HepG2 (cell line): ENCODE measurements around the gene UBE2O. TPM values are rescaled to one million over a fixed set of nuclear protein-coding genes. Genes with fewer than 3 reads are reported as not detected.
A peak's percentile ranks its signal among the peaks of the same experiment; 100 is the strongest.

Experiments used
- BORCS8-MEF2B ChIP-seq: sonication (generic); formaldehyde crosslinking; IDR thresholded peaks from 2 replicates; pipeline ENCODE4 v1.8.0; 2022; ENCODE audit warnings: mild to moderate bottlenecking, missing genetic modification reagents
- ELK4 ChIP-seq: sonication (generic); formaldehyde crosslinking; IDR thresholded peaks from 2 replicates; pipeline ENCODE4 v1.9.0; 2021; ENCODE audit warnings: missing genetic modification reagents, borderline replicate concordance
- HDAC6 ChIP-seq: fragments of 200-600 bp; sonication (generic); IDR thresholded peaks from 2 replicates; pipeline ENCODE4 v1.7.0; 2017; ENCODE audit warnings: mild to moderate bottlenecking, antibody characterized with exemption, low read length, low read depth
- HNF4G ChIP-seq, 2 experiments: sonication (generic) in 1 of 2; formaldehyde crosslinking in 1 of 2; IDR thresholded peaks; 2 replicates each; pipeline versions ENCODE4 v1.4.0 to v1.6.1; 2011 to 2020; ENCODE audit warnings: borderline replicate concordance in 2 of 2, low read depth in 2 of 2, mild to moderate bottlenecking in 2 of 2, low read length in 1 of 2, missing genetic modification reagents in 1 of 2, moderate library complexity in 1 of 2
- KDM5B ChIP-seq: sonication (generic); formaldehyde crosslinking; IDR thresholded peaks from 2 replicates; pipeline ENCODE4 v1.4.0; 2020; ENCODE audit warnings: missing genetic modification reagents, mild to moderate bottlenecking, borderline replicate concordance
- MXD4 ChIP-seq: IDR thresholded peaks from 2 replicates; pipeline ENCODE4 v1.6.1; 2016; ENCODE audit warnings: mild to moderate bottlenecking, missing biosample characterization, missing genetic modification reagents
- NFKB2 ChIP-seq: sonication (generic); formaldehyde crosslinking; IDR thresholded peaks from 2 replicates; pipeline ENCODE4 v1.4.0; 2020; ENCODE audit warnings: missing genetic modification reagents, borderline replicate concordance
- PBX3 ChIP-seq: sonication (generic); formaldehyde crosslinking; IDR thresholded peaks from 2 replicates; pipeline ENCODE4 v1.8.1; 2023; ENCODE audit warnings: missing genetic modification reagents, inconsistent platforms, borderline replicate concordance
- RBFOX2 ChIP-seq: fragments of 200-400 bp; formaldehyde crosslinking; IDR thresholded peaks from 2 replicates; pipeline ENCODE4 v1.6.1; 2017; ENCODE audit warnings: low read depth, mild to moderate bottlenecking, low read length
- ZBTB39 ChIP-seq: sonication (generic); formaldehyde crosslinking; IDR thresholded peaks from 2 replicates; pipeline ENCODE4 v1.5.0; 2020; ENCODE audit warnings: missing genetic modification reagents
- ZBTB46 ChIP-seq: sonication (generic); formaldehyde crosslinking; IDR thresholded peaks from 2 replicates; pipeline ENCODE4 v1.4.0; 2020; ENCODE audit warnings: mild to moderate bottlenecking, missing genetic modification reagents, borderline replicate concordance
- ZKSCAN8 ChIP-seq: IDR thresholded peaks from 2 replicates; pipeline ENCODE4 v1.6.1; 2016; ENCODE audit warnings: borderline replicate concordance, missing genetic modification reagents, missing compliant biosample characterization
- ZMYM2 ChIP-seq: sonication (generic); formaldehyde crosslinking; IDR thresholded peaks from 2 replicates; pipeline ENCODE4 v1.8.0; 2022; ENCODE audit warnings: mild to moderate bottlenecking, missing genetic modification reagents
- ZNF18 ChIP-seq: sonication (generic); formaldehyde crosslinking; IDR thresholded peaks from 2 replicates; pipeline ENCODE4 v1.8.0; 2022; ENCODE audit warnings: mild to moderate bottlenecking, missing genetic modification reagents; ENCODE audit not compliant: insufficient replicate concordance
- ZNF282 ChIP-seq: fragments of 450-650 bp; IDR thresholded peaks from 2 replicates; pipeline ENCODE4 v1.6.1; 2018; ENCODE audit not compliant: partially characterized antibody
- ZNF335 ChIP-seq: sonication (generic); formaldehyde crosslinking; IDR thresholded peaks from 2 replicates; pipeline ENCODE4 v1.4.0; 2020; ENCODE audit warnings: missing genetic modification reagents
- ZNF33A ChIP-seq: sonication (generic); formaldehyde crosslinking; IDR thresholded peaks from 2 replicates; pipeline ENCODE4 v1.5.1; 2020; ENCODE audit warnings: missing genetic modification reagents, mild to moderate bottlenecking, moderate library complexity, borderline replicate concordance
- ZNF550 ChIP-seq: sonication (generic); formaldehyde crosslinking; IDR thresholded peaks from 2 replicates; pipeline ENCODE4 v1.4.0; 2020; ENCODE audit warnings: mild to moderate bottlenecking, missing genetic modification reagents, borderline replicate concordance
- ZNF660 ChIP-seq: sonication (generic); formaldehyde crosslinking; IDR thresholded peaks from 2 replicates; pipeline ENCODE4 v1.5.1; 2020; ENCODE audit warnings: mild to moderate bottlenecking, low read depth, missing genetic modification reagents, borderline replicate concordance
- polyA plus RNA-seq, 8 experiments: library from polyadenylated mRNA; depleted of rRNA in 3 of 8; stranded (reverse) in 7 of 8; unstranded in 1 of 8; fragments of >200 nt; fragmentation: Illumina TruSeq in 4 of 8; extraction: Trizol in 4 of 8; gene quantifications; 2 replicates each; pipeline versions ENCODE4 v1.2.1 to v1.2.3, GENCODE V29; 2011 to 2016; ENCODE audit warnings: low read depth in 4 of 8, missing spikeins in 1 of 8, mixed read lengths in 1 of 8; ENCODE audit not compliant: insufficient read depth in 1 of 8
- total RNA-seq, 5 experiments: library from RNA; depleted of rRNA; stranded (reverse); fragments of >200 nt; fragmentation: Illumina TruSeq; extraction: Trizol; gene quantifications; 2 replicates each; pipeline ENCODE4 v1.2.3, GENCODE V29; 2016; ENCODE audit warnings: low read depth in 1 of 5

Gene UBE2O
- total and polyA plus RNA-seq, 2 of the 13 experiments (the other 11 are each of a cell fraction or from before 2014, with no cell fraction given) = 21.5 to 23.5 TPM

GRCh38 chr17:76501018-76501826, 48.3 kb upstream of the UBE2O start, which contains the start of gene RHBDF2 (continued):
- TF ChIP-seq ELK4 (no peak), HDAC6 (no peak), KDM5B (peak; percentile 52), ZNF550 (CRISPR knock-in tag) (peak; percentile 80; the same call in 1 of the 2 replicates), ZNF18 (CRISPR knock-in tag) (peak; percentile 80), ZBTB39 (CRISPR knock-in tag) (no peak), MXD4 (peak; percentile 90; the same call in 1 of the 2 replicates), HNF4G (IDR thresholded peaks at IDR 0.05; ENCODE audit: borderline replicate concordance, low read depth, low read length) (no peak), HNF4G (CRISPR knock-in tag; IDR thresholded peaks at IDR 0.05; ENCODE audit: borderline replicate concordance, low read depth) (0 out of 2 replicates have a peak, but pooled peaks have one; percentile 38), PBX3 (CRISPR knock-in tag) (no peak), ZNF33A (no peak), ZNF282 (no peak), BORCS8-MEF2B (CRISPR knock-in tag) (0 out of 2 replicates have a peak, but pooled peaks have one; percentile 15), ZNF335 (CRISPR knock-in tag) (no peak; the same call in 1 of the 2 replicates), ZKSCAN8 (CRISPR knock-in tag) (no peak), NFKB2 (no peak), ZNF660 (CRISPR knock-in tag) (no peak), ZMYM2 (CRISPR knock-in tag) (no peak), ZBTB46 (CRISPR knock-in tag) (no peak), RBFOX2 (peak; percentile 98)
